ENCODE measurements around the gene DUSP5. TPM values are rescaled to one million over a fixed set of nuclear protein-coding genes. Genes with fewer than 3 reads are reported as not detected.

DUSP5 gene
- total RNA-seq, 4 donors from 2014 or later: 0.75 to 2.8 (median 2.5) TPM; not detected in 1

DNA sequence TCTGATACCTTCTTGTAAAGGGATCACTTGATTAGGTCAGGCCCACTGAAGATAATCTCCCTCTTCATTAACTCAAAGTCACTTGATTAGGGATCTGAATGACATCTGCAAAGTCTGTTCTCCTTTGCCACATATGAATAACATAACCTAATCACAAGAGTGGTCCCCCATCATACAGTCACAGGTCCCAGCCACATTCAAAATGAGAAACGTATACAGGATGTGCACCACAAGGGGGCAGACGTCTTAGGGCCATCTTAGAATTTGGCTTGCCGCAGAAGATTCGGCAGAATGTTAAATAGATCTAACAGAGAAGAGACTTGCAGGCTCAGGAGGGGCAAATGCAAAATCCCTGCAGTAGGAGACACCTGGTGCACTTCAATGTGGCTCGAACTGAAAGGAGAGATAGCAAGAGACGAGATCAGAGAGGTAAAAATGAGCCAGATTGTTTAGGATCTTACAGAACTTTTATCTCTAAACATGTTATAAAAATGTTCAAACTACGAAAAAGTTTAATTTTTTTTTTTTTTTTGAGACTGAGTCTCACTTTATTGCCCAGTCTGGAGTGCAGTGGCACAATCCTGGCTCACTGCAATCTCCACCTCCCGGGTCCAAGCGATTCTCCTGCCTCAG lies 59.4 kb downstream of the DUSP5 start:
- H3K9me3 ChIP-seq: no peaks in the 10 kb centered on the region
- H3K4me3 ChIP-seq: no peak overlapping the region
- peaks cover 0 to 5% (median 4%) of the 10 kb centered on the region in 3 donors for H3K27me3 ChIP-seq
- ATAC-seq (no peak), DNase-seq (no peak)
- TF ChIP-seq, protein P1, sequence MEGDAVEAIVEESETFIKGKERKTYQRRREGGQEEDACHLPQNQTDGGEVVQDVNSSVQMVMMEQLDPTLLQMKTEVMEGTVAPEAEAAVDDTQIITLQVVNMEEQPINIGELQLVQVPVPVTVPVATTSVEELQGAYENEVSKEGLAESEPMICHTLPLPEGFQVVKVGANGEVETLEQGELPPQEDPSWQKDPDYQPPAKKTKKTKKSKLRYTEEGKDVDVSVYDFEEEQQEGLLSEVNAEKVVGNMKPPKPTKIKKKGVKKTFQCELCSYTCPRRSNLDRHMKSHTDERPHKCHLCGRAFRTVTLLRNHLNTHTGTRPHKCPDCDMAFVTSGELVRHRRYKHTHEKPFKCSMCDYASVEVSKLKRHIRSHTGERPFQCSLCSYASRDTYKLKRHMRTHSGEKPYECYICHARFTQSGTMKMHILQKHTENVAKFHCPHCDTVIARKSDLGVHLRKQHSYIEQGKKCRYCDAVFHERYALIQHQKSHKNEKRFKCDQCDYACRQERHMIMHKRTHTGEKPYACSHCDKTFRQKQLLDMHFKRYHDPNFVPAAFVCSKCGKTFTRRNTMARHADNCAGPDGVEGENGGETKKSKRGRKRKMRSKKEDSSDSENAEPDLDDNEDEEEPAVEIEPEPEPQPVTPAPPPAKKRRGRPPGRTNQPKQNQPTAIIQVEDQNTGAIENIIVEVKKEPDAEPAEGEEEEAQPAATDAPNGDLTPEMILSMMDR (IDR thresholded peaks at IDR 0.05 in 4 of 5, conservative IDR thresholded peaks at IDR 0.05 in 1 of 5): peak in 3 of 5 experiments; percentile 21 to 63 (median 50)
- no peak for TF ChIP-seq POLR2A (IDR thresholded peaks at IDR 0.05)
- H3K4me1 ChIP-seq: no peaks in the 10 kb centered on the region
- intact Hi-C loops (cut with DNase I; ENCODE audit: low total_unique reads): no loop called here
- no peaks in the 10 kb centered on the region for H3K36me3 ChIP-seq
- no peak overlapping the region for H3K27ac ChIP-seq
- in situ Hi-C loops (cut with MboI; ENCODE audit: low sequenced_read_pairs in 4 of 4): loop anchor here in 2 of 4 donors (10.0 to 25.0 kb wide), 3 partner anchors 252 to 670 kb away; partner anchors contain the start of gene SMNDC1 (in 1 of the 2)

DNA sequence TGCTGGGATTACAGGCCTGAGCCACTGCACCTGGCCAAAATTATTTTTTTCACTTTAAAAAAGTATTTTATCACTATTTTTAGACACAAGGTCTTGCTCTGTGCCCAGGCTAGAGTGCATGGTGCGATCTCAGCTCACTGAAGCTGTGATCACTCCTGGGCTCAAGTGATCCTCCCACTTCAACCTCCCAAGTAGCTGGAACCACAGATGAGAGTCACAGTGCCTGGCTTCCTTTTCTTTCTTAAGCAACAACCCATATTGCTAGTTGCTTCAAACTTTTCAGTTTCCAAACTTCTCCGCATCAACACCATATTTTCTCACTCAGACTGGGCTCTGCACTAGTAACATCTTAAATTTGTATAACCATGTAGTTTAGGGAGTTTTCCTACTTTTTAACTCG lies 60.3 kb downstream of the DUSP5 start:
- intact Hi-C loops (cut with DNase I; ENCODE audit: low total_unique reads) (no loop called here), in situ Hi-C loops (cut with MboI; ENCODE audit: low sequenced_read_pairs in 4 of 4) (loop anchor here in 2 of 4 donors (10.0 to 25.0 kb wide), 3 partner anchors 253 to 671 kb away; partner anchors contain the start of gene SMNDC1 (in 1 of the 2))
- Histone ChIP-seq H3K9me3 (no peaks in the 10 kb centered on the region), H3K4me1 (no peaks in the 10 kb centered on the region), H3K36me3 (no peaks in the 10 kb centered on the region), H3K4me3 (no peak overlapping the region), H3K27me3 (peaks cover 0 to 5% (median 4%) of the 10 kb centered on the region in 3 donors), H3K27ac (no peak overlapping the region)
- DNase-seq: no peak
- ATAC-seq: no peak
- TF ChIP-seq, protein P1 (IDR thresholded peaks at IDR 0.05 in 4 of 5, conservative IDR thresholded peaks at IDR 0.05 in 1 of 5): no peak
- TF ChIP-seq POLR2A (IDR thresholded peaks at IDR 0.05): no peak

DNA sequence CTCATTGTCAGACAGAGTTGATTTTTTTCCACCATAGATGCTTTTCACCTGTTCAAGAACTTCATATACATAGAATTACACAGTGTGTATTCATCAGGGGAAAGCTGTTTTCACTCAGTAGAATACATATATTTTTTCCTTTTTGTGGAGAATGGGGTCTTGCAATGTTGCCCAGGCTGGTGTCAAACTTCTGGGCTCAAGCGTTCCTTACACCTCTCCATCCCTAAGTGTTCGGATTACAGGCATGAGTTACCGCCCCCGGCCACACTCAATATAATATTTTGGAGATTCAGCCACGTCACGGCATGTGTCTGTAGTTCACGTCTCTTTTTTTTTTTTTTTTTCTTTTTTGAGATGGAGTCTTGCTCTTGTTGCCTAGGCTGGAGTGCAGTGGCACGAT lies 62.3 kb downstream of the DUSP5 start:
- in situ Hi-C loops (cut with MboI; ENCODE audit: low sequenced_read_pairs in 4 of 4): loop anchor here in 1 of 4 donors (25.0 kb wide), 1 partner anchor 673 kb away; no protein-coding TSS in a partner anchor
- no peak for ATAC-seq
- intact Hi-C loops (cut with DNase I; ENCODE audit: low total_unique reads): no loop called here

More for the DNA sequence above, 62.3 kb downstream of the DUSP5 start:
- no peak overlapping the region for H3K27ac ChIP-seq
- peaks cover 0 to 10% (median 7%) of the 10 kb centered on the region in 3 donors for H3K27me3 ChIP-seq
- H3K36me3 ChIP-seq: no peaks in the 10 kb centered on the region
- TF ChIP-seq, protein P1 (IDR thresholded peaks at IDR 0.05 in 4 of 5, conservative IDR thresholded peaks at IDR 0.05 in 1 of 5): no peak
- TF ChIP-seq POLR2A (IDR thresholded peaks at IDR 0.05): no peak
- no peaks in the 10 kb centered on the region for H3K9me3 ChIP-seq
- H3K4me3 ChIP-seq: no peak overlapping the region
- no peaks in the 10 kb centered on the region for H3K4me1 ChIP-seq
- no peak for DNase-seq

Other genes starting within 250 kb of the DUSP5 start
- 10 to 100 TPM in 2 of 4 donors, 1 to 10 TPM in 2; 7.3 to 23.9 (median 10.0) TPM for gene SMNDC1, start 193.0 kb upstream of the DUSP5 start, total RNA-seq
- 10 to 100 TPM; 19.5 to 25.9 (median 21.9) TPM for gene SMC3, start 69.8 kb downstream of the DUSP5 start, total RNA-seq
- 10 to 100 TPM in 2 of 4 donors, 1 to 10 TPM in 2; 7.4 to 18.4 (median 10.2) TPM for gene RBM20, start 146.4 kb downstream of the DUSP5 start, total RNA-seq